Measurements from ENCODE around the gene CCL24. TPM values are rescaled to one million over a fixed set of nuclear protein-coding genes. Genes with fewer than 3 reads are reported as not detected.
"Not testable (repeated sequence)": the region's sequence is repeated elsewhere in the genome, so short reads cannot be mapped to it uniquely, and the experiment has no call there.

Gene CCL24
- total RNA-seq, 2 donors from 2014 or later, result not detected

GRCh38 chr7:75836798-75837197 lies 23.2 kb upstream of the CCL24 start:
- H3K4me3 ChIP-seq, result no peak overlapping the region
- ATAC-seq, result no peak
- H3K36me3 ChIP-seq (replicated peaks in 1 of 2; ENCODE audit: insufficient read depth in 1 of 2, low read depth in 2 of 2), result no peaks in the 10 kb centered on the region
- H3K9me3 ChIP-seq, result no peaks in the 10 kb centered on the region
- 71 to 75% methylated on average over 7 of the region's 7 CpGs for WGBS, 2 donors
- intact Hi-C loops (cut with DNase I), result no loop called here
- H3K27ac ChIP-seq, result no peak overlapping the region
- no peaks in the 10 kb centered on the region for H3K27me3 ChIP-seq
- DNase-seq, result no peak
- H3K4me1 ChIP-seq, result no peaks in the 10 kb centered on the region
- no peak for TF ChIP-seq POLR2A (IDR thresholded peaks at IDR 0.05)
- TF ChIP-seq CTCF (IDR thresholded peaks at IDR 0.05), result no peak

GRCh38 chr7:75835688-75836285 lies 22.2 kb upstream of the CCL24 start:
- H3K36me3 ChIP-seq (replicated peaks in 1 of 2; ENCODE audit: insufficient read depth in 1 of 2, low read depth in 2 of 2), result no peaks in the 10 kb centered on the region
- no peaks in the 10 kb centered on the region for H3K9me3 ChIP-seq
- 85 to 93% methylated on average over 29 of the region's 29 CpGs for WGBS, 2 donors
- intact Hi-C loops (cut with DNase I), result no loop called here
- no peak overlapping the region for H3K27ac ChIP-seq
- H3K4me3 ChIP-seq, result no peak overlapping the region
- TF ChIP-seq POLR2A (IDR thresholded peaks at IDR 0.05), result no peak
- TF ChIP-seq CTCF (IDR thresholded peaks at IDR 0.05), result no peak
- no peaks in the 10 kb centered on the region for H3K4me1 ChIP-seq
- ATAC-seq (no peak), DNase-seq (no peak)
- H3K27me3 ChIP-seq, result no peaks in the 10 kb centered on the region

- 74% methylated on average over 4 to 6 of the region's 6 CpGs for WGBS, 2 donors
- ATAC-seq; H3K36me3 ChIP-seq (replicated peaks in 1 of 2; ENCODE audit: insufficient read depth in 1 of 2, low read depth in 2 of 2); DNase-seq; H3K9me3 ChIP-seq; H3K27ac ChIP-seq; H3K4me3 ChIP-seq; H3K4me1 ChIP-seq; H3K27me3 ChIP-seq; intact Hi-C loops (cut with DNase I): not testable (repeated sequence)
Measured at GRCh38 chr7:75833662-75834061, 20.1 kb upstream of the CCL24 start.

- 84 to 91% methylated on average over 6 of the region's 6 CpGs for WGBS, 2 donors
- intact Hi-C loops (cut with DNase I), result no loop called here
- H3K4me1 ChIP-seq, result no peaks in the 10 kb centered on the region
- no peaks in the 10 kb centered on the region for H3K27me3 ChIP-seq
- H3K9me3 ChIP-seq, result no peaks in the 10 kb centered on the region
- no peaks in the 10 kb centered on the region for H3K36me3 ChIP-seq (replicated peaks in 1 of 2; ENCODE audit: insufficient read depth in 1 of 2, low read depth in 2 of 2)
- TF ChIP-seq POLR2A (IDR thresholded peaks at IDR 0.05), result no peak
- no peak for TF ChIP-seq CTCF (IDR thresholded peaks at IDR 0.05)
- H3K4me3 ChIP-seq, result no peak overlapping the region
- no peak overlapping the region for H3K27ac ChIP-seq
- no peak for ATAC-seq
- DNase-seq, result no peak
Measured at GRCh38 chr7:75830978-75831377, 17.4 kb upstream of the CCL24 start.

GRCh38 chr7:75829656-75830055 lies 16.1 kb upstream of the CCL24 start:
- intact Hi-C loops (cut with DNase I), result loop anchor here (5.0 kb wide), 1 partner anchor 102 kb away; no protein-coding TSS in a partner anchor

More at GRCh38 chr7:75829656-75830055, 16.1 kb upstream of the CCL24 start:
- H3K36me3 ChIP-seq (replicated peaks in 1 of 2; ENCODE audit: insufficient read depth in 1 of 2, low read depth in 2 of 2); H3K4me3 ChIP-seq; ATAC-seq; H3K4me1 ChIP-seq; H3K9me3 ChIP-seq; H3K27ac ChIP-seq; H3K27me3 ChIP-seq; DNase-seq: not testable (repeated sequence)
- 52 to 67% methylated on average over 3 to 6 of the region's 6 CpGs for WGBS, 2 donors

Measured in body of pancreas (tissue), 4 donors.